A549 treated with AZD9567 at 1 μM for 4 hours (cell line): ENCODE results near the gene CLDN34. TPM values are rescaled to one million over a fixed set of nuclear protein-coding genes. Genes with fewer than 3 reads are reported as not detected.

Source experiments
- total RNA-seq: library from RNA; stranded (reverse); fragments of 200-300 nt; extraction: Qiagen RNA extraction; gene quantifications from 5 replicates; pipeline ENCODE4 v1.2.3, GENCODE V29; 2022; ENCODE audit not compliant: insufficient read depth

The CLDN34 gene
- total RNA-seq: not detected in 5 replicates

GRCh38 chrX:9966775-9967408 is at the start of gene CLDN34:
TSS of gene CLDN34 (plus strand) at chrX:9967358. CDS start at chrX:9967358, 0 bp downstream.

Other genes with a start within 250 kb of the CLDN34 start
- 0.07 to 0.24 TPM (median 0.16 TPM) in 4 of 5 replicates, not detected in the other for gene GPR143, start 201.5 kb upstream of the CLDN34 start, total RNA-seq
- 0.55 to 0.75 TPM (median 0.69 TPM) in 4 of 5 replicates, not detected in the other for gene SHROOM2, start 180.9 kb upstream of the CLDN34 start, total RNA-seq
- 2.3 to 3.3 TPM (median 3.3 TPM) in 5 replicates for gene CLCN4, start 189.6 kb downstream of the CLDN34 start, total RNA-seq